Neural cell (in vitro differentiated cells): ENCODE measurements around the gene CENPN.

Source experiments
- EZH2 ChIP-seq: fragments of 200-600, 300-800 bp; shearing (Covaris generic), sonication (generic); IDR thresholded peaks from 2 replicates; pipeline ENCODE4 v1.6.1; 2014; ENCODE audit warnings: antibody characterized with exemption, low read length, borderline replicate concordance, mild to moderate bottlenecking; ENCODE audit not compliant: insufficient read depth, poor library complexity, severe bottlenecking
- POLR2AphosphoS5 ChIP-seq: IDR thresholded peaks from 2 replicates; pipeline ENCODE4 v1.6.1; 2012
- RAD21 ChIP-seq: fragments of 450-650 bp; conservative IDR thresholded peaks from 2 replicates; pipeline ENCODE4 v1.6.1; 2014; ENCODE audit warnings: antibody characterized with exemption, mild to moderate bottlenecking, moderate library complexity
- TAF1 ChIP-seq: IDR thresholded peaks from 2 replicates; pipeline ENCODE4 v1.6.1; 2012; ENCODE audit warnings: low read depth
- TF ChIP-seq, protein P1 (sequence below): fragments of 450-650 bp; IDR thresholded peaks from 2 replicates; pipeline ENCODE4 v1.5.1; 2014; ENCODE audit warnings: antibody characterized with exemption, mild to moderate bottlenecking, moderate library complexity; ENCODE audit not compliant: poor library complexity, severe bottlenecking

- TF ChIP-seq EZH2 (no peak), POLR2AphosphoS5 (no peak), TAF1 (no peak), RAD21 (no peak)
- TF ChIP-seq, protein P1, sequence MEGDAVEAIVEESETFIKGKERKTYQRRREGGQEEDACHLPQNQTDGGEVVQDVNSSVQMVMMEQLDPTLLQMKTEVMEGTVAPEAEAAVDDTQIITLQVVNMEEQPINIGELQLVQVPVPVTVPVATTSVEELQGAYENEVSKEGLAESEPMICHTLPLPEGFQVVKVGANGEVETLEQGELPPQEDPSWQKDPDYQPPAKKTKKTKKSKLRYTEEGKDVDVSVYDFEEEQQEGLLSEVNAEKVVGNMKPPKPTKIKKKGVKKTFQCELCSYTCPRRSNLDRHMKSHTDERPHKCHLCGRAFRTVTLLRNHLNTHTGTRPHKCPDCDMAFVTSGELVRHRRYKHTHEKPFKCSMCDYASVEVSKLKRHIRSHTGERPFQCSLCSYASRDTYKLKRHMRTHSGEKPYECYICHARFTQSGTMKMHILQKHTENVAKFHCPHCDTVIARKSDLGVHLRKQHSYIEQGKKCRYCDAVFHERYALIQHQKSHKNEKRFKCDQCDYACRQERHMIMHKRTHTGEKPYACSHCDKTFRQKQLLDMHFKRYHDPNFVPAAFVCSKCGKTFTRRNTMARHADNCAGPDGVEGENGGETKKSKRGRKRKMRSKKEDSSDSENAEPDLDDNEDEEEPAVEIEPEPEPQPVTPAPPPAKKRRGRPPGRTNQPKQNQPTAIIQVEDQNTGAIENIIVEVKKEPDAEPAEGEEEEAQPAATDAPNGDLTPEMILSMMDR, result no peak
Measured at GRCh38 chr16:81003610-81004460, 3.2 kb upstream of the CENPN start.
